ENCODE data around the gene OR6X1.
"Not testable (repeated sequence)": the region's sequence is repeated elsewhere in the genome, so short reads cannot be mapped to it uniquely, and the experiment has no call there.

OR6X1 gene

GRCh38 chr11:123751781-123752180 is 2.5 kb downstream of the OR6X1 start:
- no peak for DNase-seq

GRCh38 chr11:123748349-123748748 is 6.0 kb downstream of the OR6X1 start:
- DNase-seq = not testable (repeated sequence)

- DNase-seq = no peak
Observed at GRCh38 chr11:123745764-123746451, 8.4 kb downstream of the OR6X1 start.

GRCh38 chr11:123742724-123743120 is 11.6 kb downstream of the OR6X1 start:
- DNase-seq = no peak

- no peak for DNase-seq
Observed at GRCh38 chr11:123742031-123742723, 12.1 kb downstream of the OR6X1 start.

- DNase-seq = peak; percentile 93
Observed at GRCh38 chr11:123741159-123742030, 12.9 kb downstream of the OR6X1 start, which contains the start of gene ZNF202. Gene ZNF202, minus strand, starts transcription at chr11:123741660. Its CDS starts 10,772 bp downstream, at chr11:123730888.

- DNase-seq = no peak
Observed at GRCh38 chr11:123740787-123741158, 13.5 kb downstream of the OR6X1 start.

- DNase-seq = no peak
Observed at GRCh38 chr11:123738374-123738773, 15.9 kb downstream of the OR6X1 start.

- no peak for DNase-seq
Observed at GRCh38 chr11:123736769-123737168, 17.5 kb downstream of the OR6X1 start.

- no peak for DNase-seq
Observed at GRCh38 chr11:123729602-123730001, 24.7 kb downstream of the OR6X1 start.

GRCh38 chr11:123725995-123726655 is 28.2 kb downstream of the OR6X1 start:
- no peak for DNase-seq

GRCh38 chr11:123719452-123719851 is 34.9 kb downstream of the OR6X1 start:
- no peak for DNase-seq

GRCh38 chr11:123718469-123718868 is 35.8 kb downstream of the OR6X1 start:
- peak; percentile 6 for DNase-seq

- DNase-seq = no peak
Observed at GRCh38 chr11:123718063-123718462, 36.3 kb downstream of the OR6X1 start.

- DNase-seq = not testable (repeated sequence)
Observed at GRCh38 chr11:123712627-123713026, 41.7 kb downstream of the OR6X1 start.

GRCh38 chr11:123707606-123708205 is 46.6 kb downstream of the OR6X1 start:
- peak; percentile 80 for DNase-seq

- DNase-seq = no peak
Observed at GRCh38 chr11:123707206-123707605, 47.1 kb downstream of the OR6X1 start.

- no peak for DNase-seq
Observed at GRCh38 chr11:123704341-123704740, 50.0 kb downstream of the OR6X1 start.

All from NCI-H345 (cell line).